Measurements from ENCODE around the gene KDM7A.
A peak's percentile ranks its signal among the peaks of the same experiment; 100 is the strongest.

The KDM7A gene

DNA sequence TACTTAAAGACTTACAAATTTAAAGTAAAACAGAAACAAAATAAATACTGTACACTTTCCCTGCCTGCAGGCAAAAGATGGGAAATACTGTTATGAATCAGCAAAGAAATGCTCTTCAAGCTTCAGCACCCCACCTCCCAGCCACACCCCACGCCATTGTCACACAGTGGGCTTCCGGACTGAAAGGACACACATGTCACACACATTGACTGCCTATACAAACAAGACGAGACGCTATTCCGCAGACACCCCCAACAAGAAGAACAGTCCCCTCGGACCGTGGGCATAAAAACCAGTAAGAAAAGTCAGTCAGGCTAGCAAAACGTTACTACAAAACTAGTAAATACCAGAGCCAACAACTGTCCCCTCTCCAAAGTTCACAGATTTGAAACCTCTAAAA is 91.8 kb downstream of the KDM7A start:
- no peak for DNase-seq (ENCODE audit: low read depth)

- no peak for DNase-seq (ENCODE audit: low read depth)
These were observed 92.6 kb downstream of the KDM7A start for GRCh38 chr7:140084142-140084655.

- DNase-seq (ENCODE audit: low read depth), result no peak
These were observed 94.0 kb downstream of the KDM7A start for GRCh38 chr7:140082770-140083169.

DNA sequence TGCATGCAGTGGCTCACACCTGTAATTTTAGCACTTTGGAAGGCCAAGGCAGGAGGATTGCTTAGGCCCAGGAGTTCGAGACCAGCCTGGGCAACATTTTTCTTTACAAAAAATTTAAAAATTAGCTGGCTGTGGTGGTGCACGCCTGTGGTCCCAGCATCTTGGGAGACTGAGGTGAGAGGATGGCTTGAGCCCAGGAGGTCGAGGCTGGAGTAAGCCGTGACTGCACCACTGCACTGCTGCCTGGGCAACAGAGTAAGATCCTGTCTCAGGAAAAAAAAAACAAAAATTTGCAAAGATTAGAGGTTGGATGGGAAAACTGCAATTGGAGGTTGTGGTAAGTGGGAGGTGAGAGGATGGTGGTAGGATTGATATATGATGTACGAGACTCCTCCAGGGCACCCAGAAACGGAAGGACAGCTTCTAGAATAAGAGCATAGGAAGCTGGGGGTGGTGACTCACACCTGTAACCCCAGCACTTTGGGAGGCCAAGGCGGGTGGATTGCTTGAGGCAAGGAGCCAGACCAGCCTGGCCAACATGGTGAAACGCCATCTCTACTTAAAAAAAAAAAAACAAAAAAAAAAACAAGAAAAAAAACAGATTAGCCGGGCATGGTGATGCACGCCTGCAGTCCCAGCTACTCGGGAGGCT is 94.9 kb downstream of the KDM7A start:
- DNase-seq (ENCODE audit: low read depth), result no peak

DNA sequence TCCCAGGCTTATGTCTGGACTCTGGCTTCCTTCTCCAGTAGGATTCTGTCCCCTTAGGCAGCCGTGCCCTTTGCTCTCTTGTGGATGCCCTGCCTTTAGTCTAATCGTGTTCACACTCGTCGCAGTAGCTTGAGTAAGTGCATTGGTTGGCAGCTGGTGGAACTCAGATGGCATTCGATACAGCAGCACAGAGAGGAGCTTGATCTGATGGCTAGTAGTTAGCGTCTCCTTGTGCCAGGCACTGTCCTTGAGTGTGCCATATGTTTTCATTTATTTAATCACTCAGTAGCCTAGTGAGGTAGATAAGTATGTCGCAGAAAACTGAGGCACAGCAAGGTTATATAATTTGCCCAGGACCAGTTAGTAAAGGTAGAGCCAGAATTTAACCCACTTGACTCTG is 95.9 kb downstream of the KDM7A start:
- no peak for DNase-seq (ENCODE audit: low read depth)

GRCh38 chr7:140079121-140079536 is 97.7 kb downstream of the KDM7A start:
- DNase-seq (ENCODE audit: low read depth), result no peak

DNA sequence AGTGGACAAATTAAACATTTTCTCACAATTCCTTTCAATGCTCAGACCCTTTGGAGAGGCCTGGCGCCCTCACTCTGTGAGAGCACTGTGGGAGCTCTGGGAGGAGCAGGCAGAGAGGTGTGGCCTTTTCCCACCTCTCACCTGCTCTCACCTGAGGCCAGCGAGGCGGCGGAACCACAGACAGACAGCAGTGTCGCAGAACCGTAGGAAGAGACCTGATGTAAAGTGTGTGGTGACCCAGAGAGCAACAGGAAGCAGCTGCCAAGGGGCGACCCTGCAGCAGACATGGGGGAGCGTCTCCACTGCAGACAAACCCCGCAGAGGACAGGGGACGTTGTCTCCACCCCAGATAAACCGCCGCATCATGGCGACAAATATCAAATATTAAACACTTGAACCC is 98.4 kb downstream of the KDM7A start:
- no peak for DNase-seq (ENCODE audit: low read depth)

DNA sequence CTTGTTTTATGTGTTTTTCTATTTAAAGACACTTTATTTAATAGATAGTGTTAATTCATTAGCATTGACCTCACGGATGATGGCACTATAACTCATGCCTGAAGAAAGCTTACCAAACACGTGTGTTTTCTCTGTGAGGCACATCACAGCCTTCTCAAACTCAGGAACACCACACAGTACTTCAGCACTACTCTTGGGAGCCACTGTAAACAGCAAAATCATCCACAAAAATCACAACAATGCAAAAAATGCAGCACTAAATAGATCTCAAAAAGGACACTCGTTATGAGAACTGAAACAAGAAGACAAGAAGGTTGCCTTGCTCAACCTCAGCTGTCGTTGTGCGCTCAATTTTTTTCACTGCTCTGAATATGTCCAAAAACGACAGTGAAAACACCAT is 102.0 kb downstream of the KDM7A start:
- DNase-seq (ENCODE audit: low read depth), result no peak

DNA sequence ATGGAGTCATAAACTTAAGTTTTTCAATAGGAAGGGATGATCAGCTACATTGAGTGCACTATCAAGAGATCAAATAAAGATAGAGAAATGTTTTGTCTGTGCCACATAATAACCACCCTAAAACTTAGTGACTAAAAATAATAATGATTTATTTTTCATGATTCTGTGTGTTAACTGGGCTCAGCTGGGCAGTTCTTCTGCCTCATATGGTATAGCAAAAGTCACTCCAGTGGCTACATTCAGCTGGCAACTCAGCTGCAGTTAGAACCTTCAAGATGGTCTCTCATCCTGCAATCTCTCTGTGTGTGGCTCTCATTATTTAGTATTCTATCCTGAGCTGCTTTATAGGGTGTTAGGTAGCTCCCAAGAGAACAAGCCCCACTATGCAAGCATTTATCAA is 106.2 kb downstream of the KDM7A start:
- no peak for DNase-seq (ENCODE audit: low read depth)

DNA sequence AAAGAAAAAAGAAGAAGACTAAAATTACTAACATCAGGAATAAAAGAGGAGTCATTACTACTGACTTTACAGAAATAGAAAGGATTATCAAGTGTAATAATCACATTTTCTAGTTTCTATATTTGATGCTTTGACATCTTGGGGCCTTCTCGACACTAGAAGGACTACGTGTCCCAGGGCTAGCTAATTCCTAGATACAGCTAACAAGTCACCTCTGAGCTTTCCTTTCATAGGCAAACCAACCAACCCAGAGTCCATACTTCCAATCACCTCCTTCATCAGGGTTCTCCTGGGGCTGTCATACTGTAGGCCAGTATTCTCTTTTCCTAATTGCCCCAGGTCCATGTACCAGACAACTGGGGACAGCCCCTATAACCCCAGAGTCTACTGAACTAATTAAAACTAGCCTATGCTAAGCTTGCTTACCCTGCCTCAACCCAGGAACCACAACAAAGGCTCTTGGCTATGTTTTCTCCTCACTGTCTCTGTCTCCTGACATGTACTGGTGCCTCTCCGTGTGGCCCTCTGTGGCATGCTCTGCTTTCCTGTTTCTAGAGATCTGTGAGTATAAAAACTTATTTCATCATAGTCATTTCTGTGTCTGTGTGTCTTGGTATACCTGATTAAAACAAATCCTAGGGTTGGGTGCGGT is 107.4 kb downstream of the KDM7A start:
- DNase-seq (ENCODE audit: low read depth), result no peak

- no peak for DNase-seq (ENCODE audit: low read depth)
These were observed 108.8 kb downstream of the KDM7A start for GRCh38 chr7:140068033-140068432.

GRCh38 chr7:140067052-140067451 is 109.7 kb downstream of the KDM7A start:
- DNase-seq (ENCODE audit: low read depth), result no peak

DNA sequence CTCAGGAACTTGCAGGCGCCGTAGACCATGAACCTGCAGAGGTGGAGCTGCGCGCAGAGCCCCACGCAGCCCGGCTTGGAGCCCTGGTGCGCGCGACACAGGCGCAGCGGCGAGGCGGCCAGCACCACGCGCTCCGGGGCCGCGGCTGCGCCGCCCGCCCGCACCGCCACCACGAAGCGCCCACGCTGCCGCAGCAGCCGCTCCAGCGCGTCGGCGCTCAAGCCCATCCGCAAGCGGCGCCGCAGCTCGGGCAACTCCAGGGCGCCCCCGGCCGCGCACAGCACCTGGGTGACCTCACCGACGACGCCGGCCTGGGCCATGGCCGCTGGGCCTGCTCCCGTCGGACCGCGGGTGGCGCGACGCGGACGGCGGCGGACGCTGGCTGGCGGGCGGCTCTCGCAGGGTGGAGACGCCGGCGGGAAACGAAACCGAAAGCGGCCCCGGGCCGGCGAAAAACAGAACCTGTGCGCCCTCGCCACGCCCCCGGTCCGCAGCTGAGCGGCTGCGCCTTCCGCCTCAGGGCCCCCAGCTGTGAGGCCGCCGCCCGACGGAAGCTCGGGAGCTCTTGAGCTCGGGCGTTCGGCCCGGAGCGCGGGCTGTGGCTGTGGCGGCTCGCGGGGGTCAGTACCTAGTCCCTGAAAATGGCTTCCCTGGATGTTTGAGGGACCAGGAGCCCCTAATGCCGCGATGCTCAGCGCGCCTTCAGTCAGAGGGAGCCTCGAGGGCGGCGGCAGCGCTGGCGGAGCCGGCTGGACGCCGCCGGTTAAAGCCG is 114.1 kb downstream of the KDM7A start, which contains the start of gene PARP12:
Gene PARP12 (minus strand): TSS at position 424 of the 772 bp plus-strand sequence. CDS start 104 bp downstream, at position 320.
- peak; percentile 87 for DNase-seq (ENCODE audit: low read depth)

GRCh38 chr7:140062118-140062527 is 114.7 kb downstream of the KDM7A start:
- DNase-seq (ENCODE audit: low read depth), result peak; percentile 45

- DNase-seq (ENCODE audit: low read depth), result no peak
These were observed 115.2 kb downstream of the KDM7A start for GRCh38 chr7:140061607-140061930.

GRCh38 chr7:140060788-140061606 is 115.8 kb downstream of the KDM7A start:
- DNase-seq (ENCODE audit: low read depth), result no peak

- no peak for DNase-seq (ENCODE audit: low read depth)
These were observed 116.5 kb downstream of the KDM7A start for GRCh38 chr7:140060243-140060630.

DNA sequence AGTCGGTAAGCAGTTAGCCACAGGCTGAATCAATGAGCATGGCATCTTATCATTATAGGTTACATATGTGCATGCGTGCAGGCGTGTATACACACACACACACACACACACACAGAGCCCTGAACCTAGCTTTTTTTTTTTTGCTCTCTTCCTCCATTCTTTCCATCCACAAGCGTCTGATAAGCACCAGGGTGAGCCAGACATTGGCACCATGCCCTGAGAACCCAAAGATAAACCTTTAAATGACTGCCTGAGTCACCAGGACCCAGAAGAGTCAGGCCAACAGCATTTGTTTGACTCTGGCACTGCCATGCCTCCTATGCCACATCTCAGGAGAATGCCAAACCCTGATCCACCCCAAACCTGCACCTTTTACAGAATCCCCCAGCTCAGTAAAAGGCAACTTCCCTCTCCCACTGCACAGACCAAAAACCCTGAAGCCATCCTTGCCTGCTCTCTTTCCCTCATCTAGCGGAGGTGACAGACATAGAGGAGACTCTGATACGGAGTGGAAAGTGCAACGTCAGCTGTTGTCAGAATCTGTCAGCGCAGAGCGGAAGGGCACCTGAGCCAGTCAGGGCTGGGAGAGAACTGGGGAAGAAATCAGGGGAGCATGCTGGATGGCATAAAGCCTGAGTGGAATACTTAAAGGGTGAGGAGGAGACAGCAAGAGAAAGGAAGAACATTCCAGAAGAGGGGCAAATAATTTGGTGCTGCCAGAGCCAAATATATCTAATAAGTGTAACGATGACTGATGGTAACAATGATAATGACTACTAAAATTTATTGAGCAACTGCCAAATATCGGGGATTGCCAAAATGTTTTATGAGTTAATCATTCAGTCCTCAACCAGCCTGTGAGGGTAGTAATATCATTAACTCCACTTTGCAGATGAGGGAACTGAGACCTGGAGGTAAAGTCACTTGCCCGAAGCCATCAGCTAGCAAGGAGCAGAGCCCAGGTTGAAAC is 117.2 kb downstream of the KDM7A start:
- DNase-seq (ENCODE audit: low read depth), result no peak

- DNase-seq (ENCODE audit: low read depth), result no peak
These were observed 118.3 kb downstream of the KDM7A start for GRCh38 chr7:140058517-140058916.

- no peak for DNase-seq (ENCODE audit: low read depth)
These were observed 119.6 kb downstream of the KDM7A start for GRCh38 chr7:140057143-140057535.

Data from stimulated activated CD8-positive, alpha-beta memory T cell treated with anti-CD3 and anti-CD28 coated beads, Interleukin-12 subunit alpha, Interleukin-12 subunit beta, amount 100 ng/mL, for 4 hours (primary cell).